Hematopoietic multipotent progenitor cell treated with erythropoietin and hydrocortisone succinate and interleukin-3 and kit ligand, for 6 days (in vitro differentiated cells): ENCODE data around the gene PXMP4.
A peak's percentile ranks its signal among the peaks of the same experiment; 100 is the strongest.
"Not testable (repeated sequence)": the region's sequence is repeated elsewhere in the genome, so short reads cannot be mapped to it uniquely, and the experiment has no call there.

Source experiments
- DNase-seq: peaks from one replicate; pipeline ENCODE4 v3.0.0-alpha.2; 2015

PXMP4 gene

GRCh38 chr20:33701629-33702450, 18.3 kb downstream of the PXMP4 start:
- DNase-seq, result no peak

GRCh38 chr20:33700696-33701441, 19.2 kb downstream of the PXMP4 start:
- DNase-seq, result not testable (repeated sequence)

- DNase-seq, result not testable (repeated sequence)
Measured at GRCh38 chr20:33698966-33699365, 21.1 kb downstream of the PXMP4 start.

GRCh38 chr20:33697129-33697528, 23.0 kb downstream of the PXMP4 start:
- no peak for DNase-seq

- no peak for DNase-seq
Measured at GRCh38 chr20:33696448-33696847, 23.7 kb downstream of the PXMP4 start.

GRCh38 chr20:33694639-33695012, 25.5 kb downstream of the PXMP4 start:
- DNase-seq, result no peak

- no peak for DNase-seq
Measured at GRCh38 chr20:33693741-33694638, 26.1 kb downstream of the PXMP4 start.

- no peak for DNase-seq
Measured at GRCh38 chr20:33693289-33693688, 26.8 kb downstream of the PXMP4 start.

- peak; percentile 99 for DNase-seq
Measured at GRCh38 chr20:33689973-33690372, 30.1 kb downstream of the PXMP4 start.

- no peak for DNase-seq
Measured at GRCh38 chr20:33689493-33689892, 30.6 kb downstream of the PXMP4 start.

- DNase-seq, result peak; percentile 88
Measured at GRCh38 chr20:33688938-33689424, 31.1 kb downstream of the PXMP4 start.

GRCh38 chr20:33687993-33688937, 31.8 kb downstream of the PXMP4 start:
- no peak for DNase-seq

GRCh38 chr20:33687370-33687915, 32.7 kb downstream of the PXMP4 start:
- DNase-seq, result peak; percentile 48

- no peak for DNase-seq
Measured at GRCh38 chr20:33686984-33687366, 33.1 kb downstream of the PXMP4 start.

- peak; percentile 97 for DNase-seq
Measured at GRCh38 chr20:33686100-33686983, 33.8 kb downstream of the PXMP4 start, which contains the start of gene E2F1. TSS of gene E2F1 (minus strand) at chr20:33686385. CDS start at chr20:33686264, 121 bp downstream.

GRCh38 chr20:33685328-33686099, 34.6 kb downstream of the PXMP4 start:
- DNase-seq, result peak; percentile 89

GRCh38 chr20:33684533-33685327, 35.4 kb downstream of the PXMP4 start:
- no peak for DNase-seq

GRCh38 chr20:33681728-33682353, 38.3 kb downstream of the PXMP4 start:
- DNase-seq, result no peak
